PC-3 (cell line): Measurements from ENCODE around the gene TSNAX. TPM values are rescaled to one million over a fixed set of nuclear protein-coding genes. Genes with fewer than 3 reads are reported as not detected.
"Not testable (repeated sequence)": the region's sequence is repeated elsewhere in the genome, so short reads cannot be mapped to it uniquely, and the experiment has no call there.

Experiments
- ATAC-seq: fragments of 200-7000 bp; cut with Tn5 transposase; 2 replicates; pipeline ENCODE4 v1.9.1; 2020; ENCODE audit warnings: mild to moderate bottlenecking, moderate library complexity
- BruUV-seq: library from RNA; stranded (reverse); fragments of 400-500 nt; replicated peaks from 2 replicates; lab custom pipeline; 2021; lab: Mats Ljungman, UMichigan
- CTCF ChIA-PET: fragments of 300-600 bp; sonication (Branson Sonifier 250); formaldehyde crosslinking; loops from one replicate; lab custom pipeline; 2022; ENCODE audit warnings: antibody characterized with exemption; lab: Charles Lee
- POLR2A ChIA-PET: fragments of 300-600 bp; sonication (Branson Sonifier 250); formaldehyde crosslinking; loops from one replicate; lab custom pipeline; 2022; ENCODE audit warnings: antibody characterized with exemption; ENCODE audit not compliant: unreplicated experiment; lab: Charles Lee
- DNase-seq: peaks from one replicate; pipeline ENCODE4 v3.0.0-alpha.2; 2015
- H2AFZ ChIP-seq: fragments of 300-600 bp; sonication (generic); 2 replicates; pipeline ENCODE4 v1.6.0; 2016; ENCODE audit warnings: antibody characterized with exemption, low read length
- H3F3A ChIP-seq: fragments of 300-600 bp; sonication (generic); one replicate; pipeline ENCODE4 v1.6.0; 2017; ENCODE audit warnings: antibody characterized with exemption, low read length, control low read depth, mild to moderate bottlenecking; ENCODE audit not compliant: unreplicated experiment
- H3K27ac ChIP-seq: fragments of 300-600 bp; sonication (generic); 2 replicates; pipeline ENCODE4 v1.5.1; 2016; ENCODE audit warnings: mild to moderate bottlenecking, low read length
- H3K27me3 ChIP-seq: fragments of 300-600 bp; sonication (generic); 2 replicates; pipeline ENCODE4 v1.6.1; 2016; ENCODE audit warnings: low read length, mixed read lengths
- H3K36me3 ChIP-seq: fragments of 300-600 bp; sonication (generic); 2 replicates; pipeline ENCODE4 v1.6.1; 2016; ENCODE audit warnings: low read depth, mixed run types, low read length, mixed read lengths
- H3K4me1 ChIP-seq: fragments of 300-600 bp; sonication (generic); 2 replicates; pipeline ENCODE4 v1.5.1; 2016; ENCODE audit warnings: low read length; ENCODE audit not compliant: insufficient read depth
- H3K4me2 ChIP-seq: fragments of 300-600 bp; sonication (generic); 2 replicates; pipeline ENCODE4 v1.6.0; 2016; ENCODE audit warnings: low read length
- H3K4me3 ChIP-seq: fragments of 300-600 bp; sonication (generic); 2 replicates; pipeline ENCODE4 v1.5.1; 2016; ENCODE audit warnings: mild to moderate bottlenecking, low read length, mixed read lengths
- H3K79me2 ChIP-seq: fragments of 300-600 bp; sonication (generic); 2 replicates; pipeline ENCODE4 v1.6.1; 2017; ENCODE audit warnings: low read length, mixed read lengths
- H3K9ac ChIP-seq: fragments of 300-600 bp; sonication (generic); 2 replicates; pipeline ENCODE4 v1.6.0; 2016; ENCODE audit warnings: mild to moderate bottlenecking, low read length
- H3K9me2 ChIP-seq: fragments of 300-600 bp; sonication (generic); replicated peaks from 2 replicates; pipeline ENCODE4 v1.6.1; 2016; ENCODE audit warnings: mixed run types, low read length, mixed read lengths
- H3K9me3 ChIP-seq: fragments of 300-600 bp; sonication (generic); 2 replicates; pipeline ENCODE4 v1.6.1; 2016; ENCODE audit warnings: low read length, mixed read lengths
- H4K20me1 ChIP-seq: fragments of 300-600 bp; sonication (generic); 2 replicates; pipeline ENCODE4 v1.6.1; 2016; ENCODE audit warnings: low read length, mixed read lengths
- CTCF ChIP-seq: fragments of 300-600 bp; sonication (generic); conservative IDR thresholded peaks from 2 replicates; pipeline ENCODE4 v1.5.1; 2017; ENCODE audit warnings: antibody characterized with exemption, low read depth, mild to moderate bottlenecking, low read length
- EZH2 ChIP-seq: fragments of 300-600 bp; sonication (generic); IDR thresholded peaks from one replicate; pipeline ENCODE4 v1.6.1; 2017; ENCODE audit warnings: antibody characterized with exemption, mild to moderate bottlenecking, low read length; ENCODE audit not compliant: unreplicated experiment
- EZH2phosphoT487 ChIP-seq: fragments of 300-600 bp; sonication (generic); IDR thresholded peaks from 2 replicates; pipeline ENCODE4 v1.6.1; 2018; ENCODE audit warnings: mild to moderate bottlenecking, antibody characterized with exemption, low read length, borderline replicate concordance
- intact Hi-C: fragments of 100-400 bp; cut with micrococcal nuclease; formaldehyde crosslinking; loops from 2 replicates; pipeline ENCODE4 v1.9.0; 2023
- total RNA-seq: library from RNA; depleted of rRNA; stranded (reverse); fragments of >200 nt; gene quantifications from 2 replicates; pipeline ENCODE4 v1.2.3, GENCODE V29; 2014

The TSNAX gene
- total RNA-seq, 1 experiment from 2014 or later: 33.1 TPM

- H3K9me3 ChIP-seq: no peaks in the 10 kb centered on the region
- DNase-seq: peak; percentile 81
- intact Hi-C loops: loop anchor here (1.0 kb wide), 4 partner anchors 13 to 233 kb away; no protein-coding TSS in a partner anchor
- no peak overlapping the region for H3K4me2 ChIP-seq
- H4K20me1 ChIP-seq: no peaks in the 10 kb centered on the region
- H3F3A ChIP-seq: no peaks in the 10 kb centered on the region
- peaks cover 3% of the 10 kb centered on the region; the same call in 1 of the 2 replicates for H3K4me1 ChIP-seq
- ATAC-seq: peak; percentile 99
- H3K27me3 ChIP-seq: no peaks in the 10 kb centered on the region
- H3K36me3 ChIP-seq: no peaks in the 10 kb centered on the region
- BruUV-seq: no TSS peak
- no peak overlapping the region for H3K4me3 ChIP-seq
- no peaks in the 10 kb centered on the region for H3K79me2 ChIP-seq
- ChIA-PET CTCF (interaction anchor here (0.5 kb wide), 2 partner anchors 12 to 1242 kb away, joined by 8 to 19 read pairs; no protein-coding TSS in a partner anchor), POLR2A (no interaction called here)
- no peak overlapping the region for H3K27ac ChIP-seq
- no peak overlapping the region for H3K9ac ChIP-seq
- TF ChIP-seq EZH2 (no peak), CTCF (peak; percentile 95), EZH2phosphoT487 (no peak)
- H2AFZ ChIP-seq: no peak overlapping the region
- no peaks in the 10 kb centered on the region for H3K9me2 ChIP-seq
Observed at GRCh38 chr1:231590453-231591198, 62.2 kb downstream of the TSNAX start.

- no peak for DNase-seq
- no peaks in the 10 kb centered on the region for H3K27me3 ChIP-seq
- no peaks in the 10 kb centered on the region for H3K9me3 ChIP-seq
- no peak overlapping the region for H3K9ac ChIP-seq
- no peak overlapping the region for H3K27ac ChIP-seq
- TF ChIP-seq EZH2: no peak
- POLR2A ChIA-PET: no interaction called here
- no peaks in the 10 kb centered on the region for H3K9me2 ChIP-seq
- ATAC-seq: no peak
- H3K4me3 ChIP-seq: no peak overlapping the region
- H2AFZ ChIP-seq: no peak overlapping the region
- intact Hi-C loops: no loop called here
- no peaks in the 10 kb centered on the region for H3K79me2 ChIP-seq
- H3K36me3 ChIP-seq: no peaks in the 10 kb centered on the region
- BruUV-seq: no TSS peak
- no peak overlapping the region for H3K4me2 ChIP-seq
- H3K4me1 ChIP-seq: peaks cover 3% of the 10 kb centered on the region; the same call in 1 of the 2 replicates
- H4K20me1 ChIP-seq: no peaks in the 10 kb centered on the region
- no peaks in the 10 kb centered on the region for H3F3A ChIP-seq
- CTCF ChIA-PET: no interaction called here
Observed at GRCh38 chr1:231591466-231591865, 63.0 kb downstream of the TSNAX start.

GRCh38 chr1:231592809-231593208 lies 64.3 kb downstream of the TSNAX start:
- Histone ChIP-seq H4K20me1 (no peaks in the 10 kb centered on the region), H3K9me2 (no peaks in the 10 kb centered on the region), H3K4me2 (no peak overlapping the region), H3K9me3 (no peaks in the 10 kb centered on the region), H3K79me2 (no peaks in the 10 kb centered on the region), H3K4me3 (no peak overlapping the region), H2AFZ (no peak overlapping the region), H3K36me3 (no peaks in the 10 kb centered on the region), H3K9ac (no peak overlapping the region), H3F3A (no peaks in the 10 kb centered on the region), H3K27ac (no peak overlapping the region), H3K27me3 (no peaks in the 10 kb centered on the region), H3K4me1 (peaks cover 3% of the 10 kb centered on the region; the same call in 1 of the 2 replicates)
- DNase-seq (no peak), ATAC-seq (no peak)
- intact Hi-C loops: no loop called here
- ChIA-PET CTCF (interaction anchor here (0.7 kb wide), 1 partner anchor 10 kb away, joined by 6 read pairs; no protein-coding TSS in a partner anchor), POLR2A (no interaction called here)
- BruUV-seq: no TSS peak
- TF ChIP-seq EZH2 (no peak), EZH2phosphoT487 (no peak), CTCF (no peak)

- H3K9me2 ChIP-seq, intact Hi-C loops, H3K9me3 ChIP-seq, POLR2A ChIA-PET, H2AFZ ChIP-seq, ATAC-seq, H3K9ac ChIP-seq, H3K4me3 ChIP-seq, H3K4me2 ChIP-seq, H4K20me1 ChIP-seq, H3K27ac ChIP-seq, H3K4me1 ChIP-seq, H3F3A ChIP-seq, BruUV-seq, H3K27me3 ChIP-seq, DNase-seq, H3K36me3 ChIP-seq, H3K79me2 ChIP-seq: not testable (repeated sequence)
- CTCF ChIA-PET: interaction anchor here (0.7 kb wide), 1 partner anchor 10 kb away, joined by 6 read pairs; no protein-coding TSS in a partner anchor
Observed at GRCh38 chr1:231593264-231593663, 64.8 kb downstream of the TSNAX start.
